ENCODE results near the gene NUP155.
"Not testable (repeated sequence)": the region's sequence is repeated elsewhere in the genome, so short reads cannot be mapped to it uniquely, and the experiment has no call there.

The NUP155 gene

GRCh38 chr5:37342741-37343140 is 28.2 kb downstream of the NUP155 start:
- not testable (repeated sequence) for H3K9ac ChIP-seq (ENCODE audit: low read depth, low read length); H3K27ac ChIP-seq (ENCODE audit: low read length)
- H3K36me3 ChIP-seq (ENCODE audit: insufficient read depth, low read depth, low read length) = peaks cover 88% of the 10 kb centered on the region

GRCh38 chr5:37334754-37335153 is 36.2 kb downstream of the NUP155 start:
- not testable (repeated sequence) for H3K4me3 ChIP-seq (ENCODE audit: low read length); H3K9me3 ChIP-seq (ENCODE audit: insufficient read depth, low read depth, low read length); H3K27me3 ChIP-seq (ENCODE audit: insufficient read depth, low read length); H3K9ac ChIP-seq (ENCODE audit: low read depth, low read length); H3K4me1 ChIP-seq (ENCODE audit: insufficient read depth, low read length); H3K27ac ChIP-seq (ENCODE audit: low read length)
- peaks cover 87% of the 10 kb centered on the region for H3K36me3 ChIP-seq (ENCODE audit: insufficient read depth, low read depth, low read length)

More at GRCh38 chr5:37342741-37343140, 28.2 kb downstream of the NUP155 start:
- not testable (repeated sequence) for H3K4me1 ChIP-seq (ENCODE audit: insufficient read depth, low read length); H3K4me3 ChIP-seq (ENCODE audit: low read length); H3K9me3 ChIP-seq (ENCODE audit: insufficient read depth, low read depth, low read length); H3K27me3 ChIP-seq (ENCODE audit: insufficient read depth, low read length)

GRCh38 chr5:37326536-37326935 is 44.4 kb downstream of the NUP155 start:
- Histone ChIP-seq H3K27ac (ENCODE audit: low read length) (no peak overlapping the region), H3K27me3 (ENCODE audit: insufficient read depth, low read length) (no peaks in the 10 kb centered on the region), H3K9me3 (ENCODE audit: insufficient read depth, low read depth, low read length) (no peaks in the 10 kb centered on the region), H3K4me3 (ENCODE audit: low read length) (no peak overlapping the region), H3K9ac (ENCODE audit: low read depth, low read length) (no peak overlapping the region), H3K36me3 (ENCODE audit: insufficient read depth, low read depth, low read length) (peaks cover 96% of the 10 kb centered on the region), H3K4me1 (ENCODE audit: insufficient read depth, low read length) (no peaks in the 10 kb centered on the region)

- Histone ChIP-seq H3K4me3 (ENCODE audit: low read length) (no peak overlapping the region), H3K9me3 (ENCODE audit: insufficient read depth, low read depth, low read length) (no peaks in the 10 kb centered on the region), H3K36me3 (ENCODE audit: insufficient read depth, low read depth, low read length) (peaks cover 97% of the 10 kb centered on the region), H3K9ac (ENCODE audit: low read depth, low read length) (no peak overlapping the region), H3K27ac (ENCODE audit: low read length) (no peak overlapping the region), H3K27me3 (ENCODE audit: insufficient read depth, low read length) (no peaks in the 10 kb centered on the region), H3K4me1 (ENCODE audit: insufficient read depth, low read length) (no peaks in the 10 kb centered on the region)
These were observed 47.3 kb downstream of the NUP155 start for GRCh38 chr5:37323607-37324006.

- no peak overlapping the region for H3K9ac ChIP-seq (ENCODE audit: low read depth, low read length)
- no peaks in the 10 kb centered on the region for H3K9me3 ChIP-seq (ENCODE audit: insufficient read depth, low read depth, low read length)
- H3K36me3 ChIP-seq (ENCODE audit: insufficient read depth, low read depth, low read length) = peaks cover 93% of the 10 kb centered on the region
- no peak overlapping the region for H3K27ac ChIP-seq (ENCODE audit: low read length)
- H3K4me3 ChIP-seq (ENCODE audit: low read length) = no peak overlapping the region
- H3K27me3 ChIP-seq (ENCODE audit: insufficient read depth, low read length) = no peaks in the 10 kb centered on the region
- H3K4me1 ChIP-seq (ENCODE audit: insufficient read depth, low read length) = no peaks in the 10 kb centered on the region
These were observed 51.7 kb downstream of the NUP155 start for GRCh38 chr5:37319037-37319782.

GRCh38 chr5:37316027-37316426 is 54.9 kb downstream of the NUP155 start:
- Histone ChIP-seq H3K27ac (ENCODE audit: low read length) (no peak overlapping the region), H3K4me3 (ENCODE audit: low read length) (no peak overlapping the region), H3K27me3 (ENCODE audit: insufficient read depth, low read length) (no peaks in the 10 kb centered on the region), H3K9me3 (ENCODE audit: insufficient read depth, low read depth, low read length) (no peaks in the 10 kb centered on the region), H3K9ac (ENCODE audit: low read depth, low read length) (no peak overlapping the region), H3K4me1 (ENCODE audit: insufficient read depth, low read length) (no peaks in the 10 kb centered on the region), H3K36me3 (ENCODE audit: insufficient read depth, low read depth, low read length) (peaks cover 97% of the 10 kb centered on the region)

- Histone ChIP-seq H3K27ac (ENCODE audit: low read length) (no peak overlapping the region), H3K27me3 (ENCODE audit: insufficient read depth, low read length) (no peaks in the 10 kb centered on the region), H3K9ac (ENCODE audit: low read depth, low read length) (no peak overlapping the region), H3K4me1 (ENCODE audit: insufficient read depth, low read length) (no peaks in the 10 kb centered on the region), H3K9me3 (ENCODE audit: insufficient read depth, low read depth, low read length) (no peaks in the 10 kb centered on the region), H3K4me3 (ENCODE audit: low read length) (no peak overlapping the region), H3K36me3 (ENCODE audit: insufficient read depth, low read depth, low read length) (peaks cover 94% of the 10 kb centered on the region)
These were observed 60.5 kb downstream of the NUP155 start for GRCh38 chr5:37310360-37310759.

GRCh38 chr5:37308793-37309192 is 62.1 kb downstream of the NUP155 start:
- Histone ChIP-seq H3K9me3 (ENCODE audit: insufficient read depth, low read depth, low read length) (no peaks in the 10 kb centered on the region), H3K4me1 (ENCODE audit: insufficient read depth, low read length) (no peaks in the 10 kb centered on the region), H3K4me3 (ENCODE audit: low read length) (no peak overlapping the region), H3K27ac (ENCODE audit: low read length) (no peak overlapping the region), H3K27me3 (ENCODE audit: insufficient read depth, low read length) (no peaks in the 10 kb centered on the region), H3K9ac (ENCODE audit: low read depth, low read length) (no peak overlapping the region), H3K36me3 (ENCODE audit: insufficient read depth, low read depth, low read length) (peaks cover 92% of the 10 kb centered on the region)

GRCh38 chr5:37304888-37305287 is 66.0 kb downstream of the NUP155 start:
- peaks cover 92% of the 10 kb centered on the region for H3K36me3 ChIP-seq (ENCODE audit: insufficient read depth, low read depth, low read length)
- no peaks in the 10 kb centered on the region for H3K4me1 ChIP-seq (ENCODE audit: insufficient read depth, low read length)
- no peak overlapping the region for H3K4me3 ChIP-seq (ENCODE audit: low read length)
- no peak overlapping the region for H3K9ac ChIP-seq (ENCODE audit: low read depth, low read length)
- no peaks in the 10 kb centered on the region for H3K9me3 ChIP-seq (ENCODE audit: insufficient read depth, low read depth, low read length)
- H3K27me3 ChIP-seq (ENCODE audit: insufficient read depth, low read length) = no peaks in the 10 kb centered on the region
- no peak overlapping the region for H3K27ac ChIP-seq (ENCODE audit: low read length)

- H3K36me3 ChIP-seq (ENCODE audit: insufficient read depth, low read depth, low read length) = peaks cover 78% of the 10 kb centered on the region
These were observed 74.6 kb downstream of the NUP155 start for GRCh38 chr5:37296313-37296712.

GRCh38 chr5:37283214-37283820 is 87.6 kb downstream of the NUP155 start:
- Histone ChIP-seq H3K27ac (ENCODE audit: low read length) (no peak overlapping the region), H3K9me3 (ENCODE audit: insufficient read depth, low read depth, low read length) (peaks cover 60% of the 10 kb centered on the region), H3K36me3 (ENCODE audit: insufficient read depth, low read depth, low read length) (peaks cover 3% of the 10 kb centered on the region; the same call in 1 of the 2 replicates), H3K27me3 (ENCODE audit: insufficient read depth, low read length) (no peaks in the 10 kb centered on the region), H3K9ac (ENCODE audit: low read depth, low read length) (no peak overlapping the region), H3K4me1 (ENCODE audit: insufficient read depth, low read length) (no peaks in the 10 kb centered on the region), H3K4me3 (ENCODE audit: low read length) (no peak overlapping the region)

More at GRCh38 chr5:37296313-37296712, 74.6 kb downstream of the NUP155 start:
- H3K27ac ChIP-seq (ENCODE audit: low read length); H3K4me1 ChIP-seq (ENCODE audit: insufficient read depth, low read length); H3K9ac ChIP-seq (ENCODE audit: low read depth, low read length); H3K4me3 ChIP-seq (ENCODE audit: low read length); H3K9me3 ChIP-seq (ENCODE audit: insufficient read depth, low read depth, low read length); H3K27me3 ChIP-seq (ENCODE audit: insufficient read depth, low read length): not testable (repeated sequence)

- H3K9ac ChIP-seq (ENCODE audit: low read depth, low read length) = no peak overlapping the region
- no peaks in the 10 kb centered on the region for H3K27me3 ChIP-seq (ENCODE audit: insufficient read depth, low read length)
- H3K4me1 ChIP-seq (ENCODE audit: insufficient read depth, low read length) = no peaks in the 10 kb centered on the region; the same call in 1 of the 2 replicates
- no peaks in the 10 kb centered on the region for H3K36me3 ChIP-seq (ENCODE audit: insufficient read depth, low read depth, low read length)
- no peak overlapping the region for H3K27ac ChIP-seq (ENCODE audit: low read length)
- H3K9me3 ChIP-seq (ENCODE audit: insufficient read depth, low read depth, low read length) = peaks cover 15% of the 10 kb centered on the region
- no peak overlapping the region for H3K4me3 ChIP-seq (ENCODE audit: low read length)
These were observed 95.4 kb downstream of the NUP155 start for GRCh38 chr5:37275511-37275910.

Data from iPS-20b (cell line).